Subcutaneous abdominal adipose tissue (tissue), 5 donors: Measurements from ENCODE around the gene MAPK1IP1L.

ENCODE experiments used
- H3K27ac ChIP-seq: one replicate; pipeline ENCODE4 v1.7.0; 2013; ENCODE audit warnings: low read depth, mild to moderate bottlenecking, inconsistent platforms, low read length, moderate library complexity
- H3K27me3 ChIP-seq, 5 donors: one replicate each; pipeline ENCODE4 v1.7.0; 2013; ENCODE audit warnings: low read length in 5 of 5, inconsistent platforms in 1 of 5; ENCODE audit not compliant: control insufficient read depth in 5 of 5, insufficient read depth in 4 of 5
- H3K36me3 ChIP-seq, 5 donors: one replicate each; pipeline ENCODE4 v1.7.0; 2013; ENCODE audit warnings: low read length in 5 of 5; ENCODE audit not compliant: control insufficient read depth in 5 of 5, insufficient read depth in 5 of 5
- H3K4me1 ChIP-seq, 5 donors: one replicate each; pipeline ENCODE4 v1.7.0; 2013; ENCODE audit warnings: low read length in 5 of 5, mild to moderate bottlenecking in 3 of 5, moderate library complexity in 1 of 5; ENCODE audit not compliant: control insufficient read depth in 5 of 5, insufficient read depth in 5 of 5
- H3K4me3 ChIP-seq, 5 donors: one replicate each; pipeline ENCODE4 v1.7.0; 2013; ENCODE audit warnings: low read length in 5 of 5, low read depth in 1 of 5
- H3K9ac ChIP-seq, 5 donors: one replicate each; pipeline ENCODE4 v1.7.0; 2013; ENCODE audit warnings: low read length in 5 of 5, mild to moderate bottlenecking in 4 of 5, moderate library complexity in 3 of 5
- H3K9me3 ChIP-seq, 5 donors: one replicate each; pipeline ENCODE4 v1.7.0; 2013; ENCODE audit warnings: low read length in 5 of 5; ENCODE audit not compliant: control insufficient read depth in 5 of 5
- donor health status: healthy.
- donor health status: healthy.
- donor health status: healthy.
- donor health status: healthy.
- donor health status: healthy.

MAPK1IP1L gene

DNA sequence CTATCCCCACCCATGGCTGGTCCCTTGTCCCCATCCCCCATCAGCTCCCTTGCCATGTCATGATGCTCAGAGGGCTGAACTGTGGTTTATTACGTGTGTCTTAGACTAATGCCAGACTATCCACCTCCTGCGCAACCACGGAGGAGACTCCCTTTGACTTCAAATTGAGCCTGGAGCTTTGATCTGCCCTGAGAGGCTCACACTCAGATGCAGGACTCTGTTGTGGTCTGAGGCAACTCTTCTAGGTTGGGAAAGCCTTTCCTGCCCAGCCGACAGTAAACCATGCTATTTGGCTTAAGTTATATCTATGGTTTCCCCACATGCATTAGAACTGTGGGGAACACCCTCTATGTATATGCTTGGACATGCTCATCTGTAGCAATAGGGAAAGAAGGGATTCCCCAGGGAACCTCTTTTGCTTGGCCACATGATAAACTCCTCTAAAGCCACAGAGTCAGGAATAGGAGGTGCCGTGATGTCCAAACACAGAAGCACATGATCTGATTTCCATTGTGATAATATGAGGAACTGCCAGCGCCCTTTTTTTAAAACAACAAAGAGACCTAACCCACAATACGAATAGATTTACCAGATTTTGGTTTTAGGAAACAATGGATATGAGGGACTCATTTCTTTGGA is 66.5 kb downstream of the MAPK1IP1L start:
- no peak overlapping the region for H3K9ac ChIP-seq
- H3K36me3 ChIP-seq: no peaks in the 10 kb centered on the region
- no peaks in the 10 kb centered on the region for H3K9me3 ChIP-seq
- no peak overlapping the region for H3K4me3 ChIP-seq
- H3K27me3 ChIP-seq: no peaks in the 10 kb centered on the region
- H3K4me1 ChIP-seq: peaks cover 8 to 56% (median 31%) of the 10 kb centered on the region in 5 donors
- H3K27ac ChIP-seq: peak overlapping the region; percentile 91

GRCh38 chr14:55118761-55119160 is 67.3 kb downstream of the MAPK1IP1L start:
- H3K27ac ChIP-seq: peak overlapping the region; percentile 91
- H3K36me3 ChIP-seq: no peaks in the 10 kb centered on the region
- no peak overlapping the region for H3K4me3 ChIP-seq
- no peak overlapping the region for H3K9ac ChIP-seq
- peaks cover 10 to 58% (median 35%) of the 10 kb centered on the region in 5 donors for H3K4me1 ChIP-seq
- no peaks in the 10 kb centered on the region for H3K27me3 ChIP-seq
- H3K9me3 ChIP-seq: no peaks in the 10 kb centered on the region
